Spleen (tissue), 11 donors: ENCODE data around the gene IFNL4. TPM values are rescaled to one million over a fixed set of nuclear protein-coding genes. Genes with fewer than 3 reads are reported as not detected.
A peak's percentile ranks its signal among the peaks of the same experiment; 100 is the strongest.

Source experiments
- DNase-seq: peaks from one replicate; pipeline ENCODE4 v3.0.0-alpha.2; 2020
- H3K27ac ChIP-seq, 8 donors: fragments of 200-600 bp; sonication (generic) in 7 of 8; 1 replicate in 4 of 8; 2 replicates in 4 of 8; pipeline versions ENCODE4 v1.5.0 to v1.8.0; 2016 to 2021; ENCODE audit warnings: inconsistent platforms in 4 of 8, mild to moderate bottlenecking in 4 of 8, moderate library complexity in 1 of 8
- H3K27me3 ChIP-seq, 7 donors: fragments of 200-600 bp; sonication (generic) in 6 of 7; replicated peaks in 1 of 7; 1 replicate in 4 of 7; 2 replicates in 3 of 7; pipeline versions ENCODE4 v1.5.0 to v1.8.0; 2016 to 2021; ENCODE audit warnings: inconsistent platforms in 3 of 7, mild to moderate bottlenecking in 1 of 7
- H3K36me3 ChIP-seq, 6 donors: fragments of 200-600 bp; sonication (generic) in 5 of 6; 1 replicate in 4 of 6; 2 replicates in 2 of 6; pipeline versions ENCODE4 v1.5.0 to v1.8.0; 2016 to 2021; ENCODE audit warnings: inconsistent platforms in 2 of 6
- H3K4me1 ChIP-seq, 6 donors: fragments of 200-600 bp; sonication (generic) in 5 of 6; 1 replicate in 3 of 6; 2 replicates in 3 of 6; pipeline versions ENCODE4 v1.5.0 to v1.8.0; 2016 to 2021; ENCODE audit warnings: inconsistent platforms in 3 of 6
- H3K4me3 ChIP-seq, 8 donors: fragments of 200-600 bp; sonication (generic) in 7 of 8; 1 replicate in 4 of 8; 2 replicates in 4 of 8; pipeline versions ENCODE4 v1.5.0 to v1.8.0; 2016 to 2021; ENCODE audit warnings: inconsistent platforms in 4 of 8, mild to moderate bottlenecking in 4 of 8, moderate library complexity in 2 of 8
- H3K9me3 ChIP-seq, 8 donors: fragments of 200-600 bp; sonication (generic) in 7 of 8; 1 replicate in 4 of 8; 2 replicates in 4 of 8; pipeline versions ENCODE4 v1.5.0 to v1.8.0; 2016 to 2021; ENCODE audit warnings: inconsistent platforms in 4 of 8
- CTCF ChIP-seq, 11 experiments: fragments of 200-600 bp in 7 of 11; fragments of 450-650 bp in 4 of 11; sonication (generic) in 4 of 11; IDR thresholded peaks in 8 of 11; conservative IDR thresholded peaks in 3 of 11; 1 replicate in 7 of 11; 2 replicates in 4 of 11; pipeline versions ENCODE4 v1.4.0 to v1.8.0; 2016 to 2021; ENCODE audit warnings: antibody characterized with exemption in 11 of 11, inconsistent platforms in 4 of 11, mild to moderate bottlenecking in 1 of 11
- POLR2A ChIP-seq, 3 donors: fragments of 450-650 bp; IDR thresholded peaks; one replicate each; pipeline ENCODE4 v1.5.1; 2017; ENCODE audit warnings: antibody characterized with exemption in 3 of 3, mild to moderate bottlenecking in 1 of 3
- POLR2AphosphoS5 ChIP-seq, 3 donors: sonication (generic); formaldehyde crosslinking; IDR thresholded peaks; one replicate each; pipeline ENCODE4 v1.5.1; 2017; ENCODE audit warnings: antibody characterized with exemption in 3 of 3
- WGBS, 5 donors: extraction: QIAGEN DNeasy Blood & Tissue Kit in 3 of 5; methylation state at CpG; one replicate each; pipeline versions ENCODE4 v1.1.5 to v1.1.7; 2013 to 2018; 5-methylcytosine and 5-hydroxymethylcytosine counted together
- intact Hi-C: fragments of 100-400 bp; cut with DNase I; formaldehyde crosslinking; loops from one replicate; pipeline ENCODE4 v1.15.0; 2023; ENCODE audit warnings: low total_unique reads
- polyA plus RNA-seq, 3 donors: library from polyadenylated mRNA; stranded (reverse); fragments of 200-250 nt; gene quantifications; one replicate each; pipeline ENCODE4 v1.2.1, GENCODE V29; 2013
- total RNA-seq, 7 donors: library from RNA; depleted of rRNA in 3 of 7; stranded (reverse); fragments of >200 nt in 3 of 7; fragmentation: NEBNext Ultra II Directional in 4 of 7; extraction: Animal tissue kit (Norgen Biotek cat#: 25700) in 4 of 7; gene quantifications; one replicate each; pipeline versions ENCODE4 v1.1.0 to v1.2.1, GENCODE V29; 2016 to 2021
- donor health status: healthy with polysubstance abuse.
- donor health status: DM: no; HTN: no; CAD: no; lungs with moderate emphysema.
- donor health status: DM: no; HTN: no; CAD: no.
- donor health status: Bipolar disorder and iron deficiency.
- donor health status: healthy.
- donor health status: DM: no; HTN: no; CAD: no.
- donor health status: DM: yes; HTN: yes; CAD: no.

IFNL4 gene
- total and polyA plus RNA-seq, 10 donors = not detected

GRCh38 chr19:39265321-39265916 is 16.8 kb upstream of the IFNL4 start:
- Histone ChIP-seq H3K27ac (no peak overlapping the region), H3K4me3 (no peak overlapping the region), H3K4me1 (peaks cover 0 to 21% (median 15%) of the 10 kb centered on the region in 6 donors), H3K9me3 (no peaks in the 10 kb centered on the region), H3K36me3 (no peaks in the 10 kb centered on the region), H3K27me3 (peaks cover 4 to 80% (median 40%) of the 10 kb centered on the region in 7 donors)
- 37 to 53% (median 41%) methylated on average over 12 to 39 of the region's 39 CpGs for WGBS, 5 donors
- intact Hi-C loops = no loop called here
- no peak for DNase-seq
- TF ChIP-seq POLR2AphosphoS5 (IDR thresholded peaks at IDR 0.05) (no peak), CTCF (IDR thresholded peaks at IDR 0.05 in 8 of 11, conservative IDR thresholded peaks at IDR 0.05 in 3 of 11) (no peak), POLR2A (IDR thresholded peaks at IDR 0.05) (no peak)

GRCh38 chr19:39264306-39265290 is 15.9 kb upstream of the IFNL4 start:
- Histone ChIP-seq H3K4me1 (peaks cover 0 to 21% (median 15%) of the 10 kb centered on the region in 6 donors), H3K27ac (no peak overlapping the region), H3K27me3 (peaks cover 4 to 77% (median 40%) of the 10 kb centered on the region in 7 donors), H3K36me3 (no peaks in the 10 kb centered on the region), H3K4me3 (peak overlapping the region in 1 of 8 donors; percentile 15), H3K9me3 (no peaks in the 10 kb centered on the region)
- intact Hi-C loops = no loop called here
- TF ChIP-seq POLR2A (IDR thresholded peaks at IDR 0.05) (no peak), POLR2AphosphoS5 (IDR thresholded peaks at IDR 0.05) (no peak), CTCF (IDR thresholded peaks at IDR 0.05 in 8 of 11, conservative IDR thresholded peaks at IDR 0.05 in 3 of 11) (no peak)
- 8 to 16% (median 10%) methylated on average over 24 to 102 of the region's 102 CpGs for WGBS, 5 donors
- peak; percentile 69 for DNase-seq

GRCh38 chr19:39263912-39264305 is 15.3 kb upstream of the IFNL4 start:
- peak; percentile 65 for DNase-seq
- H3K9me3 ChIP-seq = no peaks in the 10 kb centered on the region
- H3K27me3 ChIP-seq = peaks cover 4 to 74% (median 40%) of the 10 kb centered on the region in 7 donors
- H3K27ac ChIP-seq = no peak overlapping the region
- H3K4me1 ChIP-seq = peaks cover 0 to 21% (median 15%) of the 10 kb centered on the region in 6 donors
- no peaks in the 10 kb centered on the region for H3K36me3 ChIP-seq
- intact Hi-C loops = no loop called here
- 18 to 41% (median 25%) methylated on average over 5 to 17 of the region's 17 CpGs for WGBS, 5 donors
- TF ChIP-seq POLR2A (IDR thresholded peaks at IDR 0.05) = no peak
- H3K4me3 ChIP-seq = no peak overlapping the region

GRCh38 chr19:39262496-39262895 is 13.8 kb upstream of the IFNL4 start:
- TF ChIP-seq CTCF (IDR thresholded peaks at IDR 0.05 in 8 of 11, conservative IDR thresholded peaks at IDR 0.05 in 3 of 11) = no peak
- no peak for TF ChIP-seq POLR2A (IDR thresholded peaks at IDR 0.05)
- TF ChIP-seq POLR2AphosphoS5 (IDR thresholded peaks at IDR 0.05) = no peak
- Histone ChIP-seq H3K27ac (no peak overlapping the region), H3K4me3 (no peak overlapping the region), H3K27me3 (peaks cover 4 to 69% (median 40%) of the 10 kb centered on the region in 7 donors), H3K9me3 (no peaks in the 10 kb centered on the region), H3K36me3 (no peaks in the 10 kb centered on the region), H3K4me1 (peaks cover 0 to 21% (median 15%) of the 10 kb centered on the region in 6 donors)
- intact Hi-C loops = no loop called here
- 81 to 95% (median 92%) methylated on average over 4 of the region's 4 CpGs for WGBS, 5 donors
- no peak for DNase-seq
